Body of pancreas (tissue), 4 donors: Measurements from ENCODE around the gene ADGRG3. TPM values are rescaled to one million over a fixed set of nuclear protein-coding genes. Genes with fewer than 3 reads are reported as not detected.

Experiments
- ATAC-seq: fragments of 150-250 bp; one replicate; pipeline ENCODE4 v1.9.1; 2016
- DNase-seq, 4 donors: peaks; one replicate each; pipeline ENCODE4 v3.0.0-alpha.2; 2019
- H3K27ac ChIP-seq, 4 donors: fragments of 200-600 bp; sonication (generic); 1 replicate in 3 of 4; 2 replicates in 1 of 4; pipeline versions ENCODE4 v1.5.1 to v1.6.1; 2016 to 2019; ENCODE audit warnings: mild to moderate bottlenecking in 1 of 4, mixed read lengths in 1 of 4, moderate library complexity in 1 of 4
- H3K27me3 ChIP-seq, 2 donors: fragments of 200-600 bp; sonication (generic); one replicate each; pipeline ENCODE4 v1.6.0; 2016; ENCODE audit warnings: mild to moderate bottlenecking in 1 of 2
- H3K36me3 ChIP-seq, 2 donors: fragments of 200-600 bp; sonication (generic); replicated peaks in 1 of 2; 2 replicates each; pipeline ENCODE4 v1.5.1; 2016; ENCODE audit warnings: low read depth in 2 of 2; ENCODE audit not compliant: insufficient read depth in 1 of 2
- H3K4me1 ChIP-seq: fragments of 200-600 bp; sonication (generic); one replicate; pipeline ENCODE4 v1.6.0; 2016
- H3K4me3 ChIP-seq, 2 donors: fragments of 200-600 bp; sonication (generic); 1 replicate in 1 of 2; 2 replicates in 1 of 2; pipeline ENCODE4 v1.5.1; 2016 to 2019
- H3K9me3 ChIP-seq, 3 donors: fragments of 200-600 bp; sonication (generic); 1 replicate in 2 of 3; 2 replicates in 1 of 3; pipeline ENCODE4 v1.5.1; 2016
- POLR2A ChIP-seq, 3 donors: fragments of 450-650 bp; IDR thresholded peaks; one replicate each; pipeline ENCODE4 v1.6.1; 2016; ENCODE audit warnings: antibody characterized with exemption in 3 of 3, mild to moderate bottlenecking in 2 of 3
- WGBS, 2 donors: methylation state at CpG; one replicate each; pipeline ENCODE4 v1.1.5; 2017; 5-methylcytosine and 5-hydroxymethylcytosine counted together
- intact Hi-C: fragments of 100-400 bp; cut with DNase I; formaldehyde crosslinking; loops from one replicate; pipeline ENCODE4 v1.15.1; 2023
- total RNA-seq, 2 donors: library from RNA; depleted of rRNA; stranded (reverse); fragments of >200 nt; gene quantifications; one replicate each; pipeline ENCODE4 v1.1.0, GENCODE V29; 2016
- TF ChIP-seq, protein P1 (sequence below), 7 experiments: fragments of 450-650 bp in 4 of 7; fragments of 200-600 bp in 3 of 7; sonication (generic) in 3 of 7; IDR thresholded peaks; one replicate each; pipeline ENCODE4 v1.5.1; 2016 to 2019; ENCODE audit warnings: antibody characterized with exemption in 7 of 7

Gene ADGRG3
- total RNA-seq, 2 donors from 2014 or later, result 2.0 to 6.0 TPM

DNA sequence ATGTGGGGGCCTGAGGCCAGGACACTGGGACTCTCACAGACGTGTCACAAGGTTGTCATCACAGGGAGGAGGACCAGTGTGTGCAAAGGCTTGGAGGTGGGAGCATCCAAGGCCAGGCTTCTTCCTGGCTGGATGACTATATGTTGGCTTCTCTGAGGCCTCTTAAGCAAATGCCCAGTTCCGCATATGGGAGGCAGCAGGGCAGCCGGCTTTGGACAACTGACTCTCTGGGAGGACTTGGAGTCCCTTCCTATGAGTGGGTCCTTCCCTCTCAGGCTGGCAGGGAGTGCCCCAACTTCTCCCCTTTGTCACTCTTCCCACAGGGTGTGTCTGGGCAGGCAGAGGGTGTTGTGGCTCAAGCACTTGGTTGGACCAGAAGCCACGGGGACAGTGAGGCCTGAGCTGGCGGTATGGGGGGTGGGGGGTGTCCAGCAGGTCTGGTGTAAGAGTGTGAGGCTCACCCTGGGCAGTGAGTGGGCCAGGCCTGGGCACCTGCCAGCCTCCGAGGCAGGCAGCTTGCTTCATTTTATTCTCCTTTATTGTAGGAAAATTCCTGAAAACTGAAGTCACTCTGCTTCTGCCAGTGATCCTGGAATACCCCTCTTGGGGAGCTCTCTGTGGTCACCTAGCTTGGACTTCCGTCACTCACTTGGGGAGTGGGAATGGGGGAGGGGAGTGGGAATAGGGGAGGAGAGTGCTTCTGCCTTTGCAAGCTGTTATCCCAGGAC lies 24.8 kb upstream of the ADGRG3 start:
- H3K4me1 ChIP-seq, result peaks cover 54% of the 10 kb centered on the region
- H3K27me3 ChIP-seq, result no peaks in the 10 kb centered on the region
- ATAC-seq, result no peak
- no peak for DNase-seq
- 41 to 71% methylated on average over 6 to 7 of the region's 7 CpGs for WGBS, 2 donors
- H3K9me3 ChIP-seq, result no peaks in the 10 kb centered on the region
- TF ChIP-seq, protein P1, sequence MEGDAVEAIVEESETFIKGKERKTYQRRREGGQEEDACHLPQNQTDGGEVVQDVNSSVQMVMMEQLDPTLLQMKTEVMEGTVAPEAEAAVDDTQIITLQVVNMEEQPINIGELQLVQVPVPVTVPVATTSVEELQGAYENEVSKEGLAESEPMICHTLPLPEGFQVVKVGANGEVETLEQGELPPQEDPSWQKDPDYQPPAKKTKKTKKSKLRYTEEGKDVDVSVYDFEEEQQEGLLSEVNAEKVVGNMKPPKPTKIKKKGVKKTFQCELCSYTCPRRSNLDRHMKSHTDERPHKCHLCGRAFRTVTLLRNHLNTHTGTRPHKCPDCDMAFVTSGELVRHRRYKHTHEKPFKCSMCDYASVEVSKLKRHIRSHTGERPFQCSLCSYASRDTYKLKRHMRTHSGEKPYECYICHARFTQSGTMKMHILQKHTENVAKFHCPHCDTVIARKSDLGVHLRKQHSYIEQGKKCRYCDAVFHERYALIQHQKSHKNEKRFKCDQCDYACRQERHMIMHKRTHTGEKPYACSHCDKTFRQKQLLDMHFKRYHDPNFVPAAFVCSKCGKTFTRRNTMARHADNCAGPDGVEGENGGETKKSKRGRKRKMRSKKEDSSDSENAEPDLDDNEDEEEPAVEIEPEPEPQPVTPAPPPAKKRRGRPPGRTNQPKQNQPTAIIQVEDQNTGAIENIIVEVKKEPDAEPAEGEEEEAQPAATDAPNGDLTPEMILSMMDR (IDR thresholded peaks at IDR 0.05), result no peak
- TF ChIP-seq POLR2A (IDR thresholded peaks at IDR 0.05), result no peak
- H3K27ac ChIP-seq, result peak overlapping the region in 2 of 4 donors; percentile 48 to 60
- H3K36me3 ChIP-seq, result peaks cover 5 to 6% of the 10 kb centered on the region in 2 donors
- intact Hi-C loops, result no loop called here
- H3K4me3 ChIP-seq, result no peak overlapping the region

DNA sequence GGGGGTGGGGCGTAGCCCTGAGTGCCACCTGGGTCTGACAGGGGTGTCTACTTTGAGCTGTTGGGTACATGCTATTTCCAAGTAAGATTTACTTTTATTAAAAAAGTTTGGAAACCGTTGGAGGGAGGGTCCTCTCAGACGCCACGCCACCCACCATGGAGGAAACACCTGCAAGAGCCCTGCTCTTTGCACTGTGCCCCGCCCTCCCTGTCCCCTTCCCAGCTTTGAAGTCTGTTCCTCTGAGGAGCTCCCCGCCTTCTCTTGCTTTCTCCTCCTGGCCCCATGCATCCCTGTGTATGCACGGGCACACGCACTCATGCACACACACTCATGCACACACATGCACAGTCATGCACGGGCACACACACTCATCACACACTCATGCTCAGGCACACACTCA lies 24.2 kb upstream of the ADGRG3 start:
- Histone ChIP-seq H3K27me3 (no peaks in the 10 kb centered on the region), H3K36me3 (peaks cover 5 to 6% of the 10 kb centered on the region in 2 donors), H3K9me3 (no peaks in the 10 kb centered on the region), H3K27ac (no peak overlapping the region), H3K4me3 (no peak overlapping the region), H3K4me1 (peaks cover 48% of the 10 kb centered on the region)
- DNase-seq, result no peak
- TF ChIP-seq, protein P1 (IDR thresholded peaks at IDR 0.05), result no peak
- no peak for TF ChIP-seq POLR2A (IDR thresholded peaks at IDR 0.05)
- WGBS, 2 donors, result 80 to 88% methylated on average over 9 of the region's 9 CpGs
- intact Hi-C loops, result no loop called here
- ATAC-seq, result no peak

DNA sequence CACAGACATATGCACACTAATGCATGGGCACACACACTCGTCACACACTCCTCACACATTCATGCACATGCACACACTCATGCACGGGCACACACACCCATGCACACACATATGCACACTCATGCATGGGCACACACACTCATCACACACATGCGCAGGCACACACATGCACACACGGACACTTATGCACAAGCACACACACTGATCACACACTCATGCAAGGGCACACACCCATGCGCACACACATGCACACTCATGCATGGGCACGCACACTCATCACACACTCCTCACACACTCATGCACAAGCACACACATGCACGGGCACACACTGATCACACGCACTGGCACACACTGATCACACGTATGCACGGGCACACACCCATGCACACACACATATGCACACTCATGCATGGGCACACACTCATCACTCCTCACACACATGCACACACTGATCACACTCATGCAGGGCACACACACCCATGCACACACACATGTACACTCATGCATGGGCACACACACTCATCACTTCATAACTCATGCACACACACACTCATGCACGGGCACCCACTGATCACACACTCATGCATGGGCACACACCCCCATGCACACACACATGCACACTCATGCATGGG lies 23.6 kb upstream of the ADGRG3 start:
- Histone ChIP-seq H3K36me3 (peaks cover 5 to 6% of the 10 kb centered on the region in 2 donors), H3K27ac (no peak overlapping the region), H3K4me3 (no peak overlapping the region), H3K9me3 (no peaks in the 10 kb centered on the region), H3K27me3 (no peaks in the 10 kb centered on the region), H3K4me1 (peaks cover 42% of the 10 kb centered on the region)
- WGBS, 2 donors, result 88 to 91% methylated on average over 11 of the region's 11 CpGs
- no peak for TF ChIP-seq POLR2A (IDR thresholded peaks at IDR 0.05)
- TF ChIP-seq, protein P1 (IDR thresholded peaks at IDR 0.05), result no peak
- DNase-seq, result no peak
- intact Hi-C loops, result loop anchor here (5.0 kb wide), 1 partner anchor 52 kb away; no protein-coding TSS in a partner anchor
- no peak for ATAC-seq

DNA sequence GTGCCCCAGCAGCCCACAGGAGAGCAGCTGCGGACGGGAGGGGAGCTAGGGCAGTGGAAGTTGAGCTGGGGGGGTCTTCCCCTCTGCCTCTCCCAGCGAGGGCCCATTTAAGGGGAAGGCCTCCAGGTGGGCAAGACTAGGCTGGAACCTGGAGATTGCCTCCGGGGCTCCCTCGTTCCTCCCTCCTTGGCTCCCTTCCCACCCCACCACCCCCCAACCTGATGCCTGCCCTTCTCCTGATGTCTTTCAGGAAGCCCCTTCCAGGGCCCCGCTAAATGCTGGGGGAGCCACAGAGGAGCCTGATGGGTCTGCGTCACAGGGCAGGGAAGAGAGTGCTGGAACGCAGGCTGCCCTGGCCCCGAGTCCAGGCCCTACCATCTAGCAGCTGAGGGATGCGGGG lies 22.9 kb upstream of the ADGRG3 start:
- intact Hi-C loops, result loop anchor here (5.0 kb wide), 1 partner anchor 53 kb away; no protein-coding TSS in a partner anchor
- peaks cover 5 to 6% of the 10 kb centered on the region in 2 donors for H3K36me3 ChIP-seq
- H3K9me3 ChIP-seq, result no peaks in the 10 kb centered on the region
- peak overlapping the region in 1 of 4 donors; percentile 20 for H3K27ac ChIP-seq
- no peaks in the 10 kb centered on the region for H3K27me3 ChIP-seq
- WGBS, 2 donors, result 77 to 79% methylated on average over 6 to 9 of the region's 10 CpGs
- no peak overlapping the region for H3K4me3 ChIP-seq
- TF ChIP-seq POLR2A (IDR thresholded peaks at IDR 0.05), result no peak
- TF ChIP-seq, protein P1 (IDR thresholded peaks at IDR 0.05), result no peak
- ATAC-seq (no peak), DNase-seq (no peak)
- H3K4me1 ChIP-seq, result peaks cover 35% of the 10 kb centered on the region
